Activated CD4-positive, alpha-beta T cell treated with anti-CD3 and anti-CD28 coated beads for 24 hours (primary cell): Measurements from ENCODE around the gene VARS2.
"Not testable (repeated sequence)": the region's sequence is repeated elsewhere in the genome, so short reads cannot be mapped to it uniquely, and the experiment has no call there.

ENCODE experiments used
- DNase-seq, 2 donors: peaks; one replicate each; pipeline ENCODE4 v3.0.0-alpha.2; 2020; ENCODE audit warnings: low read depth in 2 of 2

VARS2 gene

GRCh38 chr6:30898750-30899360, 15.2 kb upstream of the VARS2 start:
- DNase-seq = no peak

GRCh38 chr6:30900863-30901417, 13.1 kb upstream of the VARS2 start:
- DNase-seq = no peak

GRCh38 chr6:30901436-30901835, 12.6 kb upstream of the VARS2 start:
- no peak for DNase-seq

- not testable (repeated sequence) for DNase-seq
Measured at GRCh38 chr6:30902196-30902595, 11.8 kb upstream of the VARS2 start.

- no peak for DNase-seq
Measured at GRCh38 chr6:30902709-30903108, 11.3 kb upstream of the VARS2 start.

- DNase-seq = no peak
Measured at GRCh38 chr6:30903236-30903635, 10.8 kb upstream of the VARS2 start.

DNA sequence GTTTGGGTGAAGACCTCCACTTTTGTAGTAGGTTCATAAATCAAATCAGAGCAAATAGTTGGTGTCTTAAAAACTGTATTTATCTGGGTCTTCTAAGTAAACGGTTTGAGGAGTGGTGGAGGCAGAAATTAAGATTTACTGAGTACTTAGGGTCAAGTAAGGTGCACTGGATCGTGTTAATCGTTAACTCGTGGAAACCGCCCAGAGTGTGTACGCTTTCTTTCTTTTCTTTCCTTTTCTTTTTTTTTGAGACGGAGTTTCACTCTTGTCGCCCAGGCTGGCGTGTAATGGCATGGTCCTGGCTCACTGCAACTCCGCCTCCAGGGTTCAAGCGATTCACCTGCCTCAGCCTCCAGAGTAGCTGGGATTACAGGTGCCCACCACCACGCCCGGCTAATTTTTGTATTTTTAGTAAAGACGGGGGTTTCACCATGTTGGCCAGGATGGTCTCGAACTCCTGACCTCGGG, 6.7 kb upstream of the VARS2 start:
- not testable (repeated sequence) for DNase-seq

GRCh38 chr6:30907758-30908591, 6.1 kb upstream of the VARS2 start, which contains the start of gene GTF2H4:
Gene GTF2H4 (plus strand): TSS chr6:30908207.
- DNase-seq = peak; percentile 93 to 94

DNA sequence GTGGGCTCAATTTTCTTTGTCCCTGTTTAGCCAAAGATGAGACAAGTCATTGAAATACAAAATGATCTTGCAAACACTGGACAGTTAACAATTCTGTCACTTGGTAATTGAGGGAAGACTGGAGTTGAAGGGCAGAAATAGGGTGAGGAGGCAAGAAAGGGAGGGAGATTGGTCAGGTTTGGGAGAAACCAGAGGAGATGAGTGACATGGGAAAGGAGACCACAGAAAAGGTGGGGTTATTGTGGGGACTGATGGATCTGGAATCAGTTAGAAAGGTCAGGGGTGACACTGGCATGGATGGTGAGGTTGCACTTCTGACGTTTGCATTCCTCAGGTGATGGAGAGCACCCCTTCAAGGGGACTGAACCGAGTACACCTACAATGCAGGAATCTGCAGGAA, 5.3 kb upstream of the VARS2 start:
- no peak for DNase-seq

DNA sequence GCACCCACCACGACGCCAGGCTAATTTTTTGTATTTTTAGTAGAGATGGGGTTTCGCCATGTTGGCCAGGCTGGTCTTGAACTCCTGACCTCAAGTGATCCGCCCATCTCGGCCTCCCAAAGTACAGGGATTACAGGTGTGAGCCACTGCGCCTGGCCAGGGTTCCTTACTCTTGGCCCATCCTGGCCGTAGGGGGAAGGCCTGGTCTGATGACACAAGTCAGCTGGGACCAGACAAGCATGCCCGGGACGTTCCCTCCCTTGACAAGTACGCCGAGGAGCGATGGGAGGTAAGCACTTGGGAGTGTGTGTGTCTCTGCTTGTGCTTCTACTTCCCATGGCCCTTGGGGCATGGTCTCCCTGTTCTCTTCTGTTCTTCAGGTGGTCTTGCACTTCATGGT, 3.6 kb upstream of the VARS2 start:
- not testable (repeated sequence) for DNase-seq

DNA sequence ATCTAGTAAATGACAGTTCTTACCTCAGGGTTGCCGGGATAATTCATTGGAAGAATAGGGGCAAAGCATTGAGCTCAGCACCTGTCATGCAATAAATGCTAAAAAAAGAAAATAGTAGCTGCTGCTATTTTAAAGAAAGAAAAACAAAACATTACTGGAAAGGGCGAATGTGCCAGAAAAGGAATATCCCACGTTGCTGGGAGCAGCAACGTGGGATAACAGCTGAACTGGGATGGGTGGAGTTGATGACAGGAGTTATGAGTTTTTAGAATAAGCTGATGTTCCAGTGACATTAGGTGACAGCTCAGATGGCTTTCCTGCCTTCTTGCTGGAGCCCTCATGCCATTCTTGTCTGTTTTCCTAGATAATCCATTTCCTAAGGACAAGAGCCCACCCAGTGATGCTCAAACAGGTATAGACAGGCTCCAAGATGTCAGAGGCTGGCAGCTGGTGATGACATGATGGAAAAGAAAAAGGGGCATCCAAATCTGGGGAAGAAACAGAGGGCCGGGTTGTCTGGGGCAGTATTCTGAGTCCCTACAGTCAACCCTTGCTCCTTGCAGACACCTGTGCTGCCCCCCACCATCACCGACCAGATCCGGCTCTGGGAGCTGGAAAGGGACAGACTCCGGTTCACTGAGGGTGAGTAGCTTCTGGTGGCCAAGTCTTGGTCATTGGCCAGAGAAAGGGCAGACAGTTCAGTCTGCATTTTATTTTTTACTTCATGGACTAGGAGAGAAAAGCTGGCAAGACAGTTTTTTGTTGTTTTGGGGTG, 1.1 kb upstream of the VARS2 start:
- DNase-seq = no peak

DNA sequence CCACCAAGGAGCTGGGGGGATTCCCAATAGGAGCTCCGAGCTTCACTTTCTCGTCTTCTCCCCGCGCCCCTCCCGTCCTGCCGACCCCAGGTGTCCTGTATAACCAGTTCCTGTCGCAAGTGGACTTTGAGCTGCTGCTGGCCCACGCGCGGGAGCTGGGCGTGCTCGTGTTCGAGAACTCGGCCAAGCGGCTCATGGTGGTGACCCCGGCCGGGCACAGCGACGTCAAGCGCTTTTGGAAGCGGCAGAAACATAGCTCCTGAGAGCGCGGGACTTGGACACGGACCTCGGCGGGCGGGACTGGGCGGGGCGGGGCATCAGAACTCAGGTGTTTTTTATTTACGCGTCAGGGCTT, 340 bp upstream of the VARS2 start:
- no peak for DNase-seq

- DNase-seq = no peak
Measured at GRCh38 chr6:30914854-30915590, 984 bp downstream of the VARS2 start.

DNA sequence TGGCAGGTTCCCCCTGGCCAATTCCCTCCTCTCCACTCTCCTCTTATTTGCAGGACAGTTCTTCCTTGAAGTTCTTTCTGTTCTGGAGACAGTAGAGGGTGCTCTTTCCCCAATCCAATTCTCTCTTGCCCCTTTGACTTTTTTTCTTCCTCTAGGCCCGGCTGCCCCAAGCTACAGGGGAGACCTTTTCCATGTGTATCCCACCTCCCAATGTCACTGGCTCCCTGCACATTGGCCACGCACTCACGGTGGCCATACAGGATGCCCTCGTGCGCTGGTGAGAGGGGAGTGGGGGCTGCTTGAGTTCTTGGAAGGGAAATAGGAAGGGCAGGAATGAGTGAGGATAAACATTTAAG, 1.5 kb downstream of the VARS2 start:
- no peak for DNase-seq

DNA sequence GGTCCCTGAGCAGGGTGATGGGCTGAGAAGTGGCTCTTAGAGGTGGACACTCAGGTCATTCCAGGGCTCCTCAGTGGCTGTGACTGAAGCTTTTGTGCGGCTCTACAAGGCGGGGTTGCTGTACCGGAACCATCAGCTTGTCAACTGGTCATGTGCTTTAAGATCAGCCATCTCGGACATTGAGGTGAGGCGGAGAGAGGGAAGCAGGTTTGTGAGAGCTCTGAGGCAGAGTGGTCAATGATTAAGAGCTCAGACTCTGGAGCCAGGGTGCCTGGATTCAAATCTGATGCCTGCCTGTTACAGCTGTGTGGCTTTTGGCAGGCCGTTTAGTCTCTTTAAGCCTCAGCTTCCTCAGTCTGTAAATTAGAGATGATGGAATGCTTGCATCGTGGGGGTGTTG, 3.0 kb downstream of the VARS2 start:
- no peak for DNase-seq

GRCh38 chr6:30917487-30917886, 3.4 kb downstream of the VARS2 start:
- no peak for DNase-seq

DNA sequence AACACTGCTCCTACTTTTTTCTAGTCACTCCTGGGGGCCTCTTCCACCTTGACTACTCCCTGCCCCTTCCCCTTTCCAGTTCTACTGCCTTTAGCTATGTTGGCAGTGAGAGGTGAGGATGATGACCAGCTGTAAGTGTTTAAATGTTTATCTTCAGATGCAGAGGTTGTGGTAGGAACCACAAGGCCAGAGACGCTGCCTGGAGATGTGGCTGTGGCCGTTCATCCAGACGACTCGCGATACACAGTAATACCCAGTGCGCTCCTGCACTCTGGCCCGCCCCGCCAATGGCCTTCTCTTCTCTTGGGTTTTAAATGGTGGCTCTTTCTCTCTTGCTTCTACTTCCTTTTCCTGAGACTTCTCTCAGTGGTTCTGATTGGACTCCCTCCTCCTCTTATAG, 4.6 kb downstream of the VARS2 start:
- no peak for DNase-seq

- DNase-seq = no peak
Measured at GRCh38 chr6:30922447-30922852, 8.4 kb downstream of the VARS2 start.

DNA sequence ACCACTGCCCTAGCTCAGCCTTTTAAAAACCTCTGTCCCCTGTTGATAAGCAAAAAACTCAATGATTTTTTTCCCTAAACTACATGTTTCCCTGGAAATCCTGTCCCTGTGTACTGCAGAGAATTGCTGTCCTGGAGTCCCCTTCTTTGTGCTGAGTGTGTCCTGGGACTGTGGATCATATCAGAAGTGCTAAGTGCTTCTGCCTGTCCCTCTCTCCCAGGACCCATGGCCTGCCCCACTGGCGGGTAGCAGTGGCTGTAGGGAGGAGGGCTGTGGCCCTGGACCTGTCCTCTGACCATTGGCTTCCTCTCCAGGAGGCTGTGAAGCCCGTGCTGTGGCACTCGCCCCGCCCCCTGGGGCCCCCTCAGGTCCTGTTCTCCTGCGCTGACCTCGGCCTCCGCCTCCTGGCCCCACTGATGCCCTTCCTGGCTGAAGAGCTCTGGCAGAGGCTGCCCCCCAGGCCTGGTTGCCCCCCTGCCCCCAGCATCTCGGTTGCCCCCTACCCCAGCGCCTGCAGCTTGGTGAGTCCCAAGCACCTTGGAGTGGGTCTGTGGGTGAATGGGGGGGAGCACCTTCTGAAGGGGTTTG, 10.1 kb downstream of the VARS2 start:
- not testable (repeated sequence) for DNase-seq

DNA sequence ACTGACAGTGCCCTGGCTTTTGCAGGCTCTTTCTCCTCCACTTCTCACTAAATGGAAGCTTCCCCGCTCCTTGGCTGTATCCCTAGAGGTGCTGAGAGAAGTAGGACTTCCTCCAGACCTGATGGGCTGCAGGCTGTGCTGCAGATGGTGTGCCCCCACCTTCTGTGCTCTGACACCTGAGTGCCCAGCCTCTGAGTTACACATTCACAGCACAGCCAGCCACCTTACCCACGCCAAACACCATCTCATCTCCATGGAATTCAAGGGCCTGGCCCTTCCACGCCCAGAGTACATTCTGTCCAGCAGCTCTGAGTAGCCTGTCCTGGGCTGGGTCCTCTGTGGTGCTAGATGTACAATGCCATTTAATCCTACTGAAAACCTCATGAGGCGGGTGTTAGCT, 12.6 kb downstream of the VARS2 start:
- DNase-seq = no peak

- not testable (repeated sequence) for DNase-seq
Measured at GRCh38 chr6:30927080-30927479, 13.0 kb downstream of the VARS2 start.
